HG02840 (cell line): ENCODE data around the gene CTU2.

Experiments
- ATAC-seq: cut with Tn5 transposase; IDR thresholded peaks from one replicate; pipeline ENCODE4 v1.9.1; 2021; ENCODE audit warnings: mild to moderate bottlenecking, moderate library complexity, moderate number of reproducible peaks; ENCODE audit not compliant: unreplicated experiment, low FRiP score

CTU2 gene

GRCh38 chr16:88695753-88696152 lies 10.6 kb upstream of the CTU2 start:
- ATAC-seq: no peak

- ATAC-seq: no peak
Measured at GRCh38 chr16:88696441-88696840, 9.9 kb upstream of the CTU2 start.

- ATAC-seq: no peak
Measured at GRCh38 chr16:88697116-88697830, 9.0 kb upstream of the CTU2 start.

GRCh38 chr16:88697831-88698615 lies 8.3 kb upstream of the CTU2 start:
- ATAC-seq: no peak

GRCh38 chr16:88698646-88699045 lies 7.7 kb upstream of the CTU2 start:
- ATAC-seq: no peak

- no peak for ATAC-seq
Measured at GRCh38 chr16:88699180-88699579, 7.1 kb upstream of the CTU2 start.

GRCh38 chr16:88700322-88700635 lies 6.0 kb upstream of the CTU2 start:
- no peak for ATAC-seq

- peak; percentile 52 for ATAC-seq
Measured at GRCh38 chr16:88700636-88701482, 5.4 kb upstream of the CTU2 start.

GRCh38 chr16:88701581-88702370 lies 4.5 kb upstream of the CTU2 start:
- ATAC-seq: no peak

GRCh38 chr16:88702371-88703210 lies 3.7 kb upstream of the CTU2 start:
- no peak for ATAC-seq

- ATAC-seq: no peak
Measured at GRCh38 chr16:88703486-88704309, 2.6 kb upstream of the CTU2 start.

GRCh38 chr16:88705076-88705684 lies 1.1 kb upstream of the CTU2 start:
- ATAC-seq: no peak

GRCh38 chr16:88705801-88706228 lies 488 bp upstream of the CTU2 start:
- ATAC-seq: peak; percentile 19

GRCh38 chr16:88706965-88707826 lies 893 bp downstream of the CTU2 start:
- no peak for ATAC-seq

- ATAC-seq: no peak
Measured at GRCh38 chr16:88710556-88710955, 4.3 kb downstream of the CTU2 start.

- no peak for ATAC-seq
Measured at GRCh38 chr16:88711750-88712340, 5.5 kb downstream of the CTU2 start.
